Gastrocnemius medialis (tissue), 4 donors: ENCODE results near the gene FRMPD4.

Source experiments
- CTCF ChIP-seq, 5 experiments: fragments of 450-650 bp in 3 of 5; fragments of 200-600 bp in 2 of 5; sonication (generic) in 2 of 5; IDR thresholded peaks in 4 of 5; conservative IDR thresholded peaks in 1 of 5; 1 replicate in 4 of 5; 2 replicates in 1 of 5; pipeline ENCODE4 v1.5.1; 2016 to 2019; ENCODE audit warnings: antibody characterized with exemption in 5 of 5, mild to moderate bottlenecking in 3 of 5, moderate library complexity in 3 of 5
- POLR2A ChIP-seq, 2 donors: fragments of 450-650 bp; IDR thresholded peaks; one replicate each; pipeline ENCODE4 v1.6.1; 2017; ENCODE audit warnings: antibody characterized with exemption in 2 of 2, mild to moderate bottlenecking in 2 of 2, moderate library complexity in 2 of 2

GRCh38 chrX:12471061-12471460 lies 332.8 kb downstream of the FRMPD4 start:
- TF ChIP-seq CTCF (IDR thresholded peaks at IDR 0.05 in 4 of 5, conservative IDR thresholded peaks at IDR 0.05 in 1 of 5) (no peak), POLR2A (IDR thresholded peaks at IDR 0.05) (no peak)
